ENCODE data around the gene INSIG1. TPM values are rescaled to one million over a fixed set of nuclear protein-coding genes. Genes with fewer than 3 reads are reported as not detected.

Gene INSIG1
- 82.8 TPM for total RNA-seq (2013)
- 10 to 100 TPM; 37.1 to 85.6 (median 39.6) TPM for polyA plus RNA-seq
- 180 and 185 TPM in 2 replicates for polyA minus RNA-seq
- 736 to 3,762 (median 1,097) reads per million in 11 experiments for total RNA-seq

DNA sequence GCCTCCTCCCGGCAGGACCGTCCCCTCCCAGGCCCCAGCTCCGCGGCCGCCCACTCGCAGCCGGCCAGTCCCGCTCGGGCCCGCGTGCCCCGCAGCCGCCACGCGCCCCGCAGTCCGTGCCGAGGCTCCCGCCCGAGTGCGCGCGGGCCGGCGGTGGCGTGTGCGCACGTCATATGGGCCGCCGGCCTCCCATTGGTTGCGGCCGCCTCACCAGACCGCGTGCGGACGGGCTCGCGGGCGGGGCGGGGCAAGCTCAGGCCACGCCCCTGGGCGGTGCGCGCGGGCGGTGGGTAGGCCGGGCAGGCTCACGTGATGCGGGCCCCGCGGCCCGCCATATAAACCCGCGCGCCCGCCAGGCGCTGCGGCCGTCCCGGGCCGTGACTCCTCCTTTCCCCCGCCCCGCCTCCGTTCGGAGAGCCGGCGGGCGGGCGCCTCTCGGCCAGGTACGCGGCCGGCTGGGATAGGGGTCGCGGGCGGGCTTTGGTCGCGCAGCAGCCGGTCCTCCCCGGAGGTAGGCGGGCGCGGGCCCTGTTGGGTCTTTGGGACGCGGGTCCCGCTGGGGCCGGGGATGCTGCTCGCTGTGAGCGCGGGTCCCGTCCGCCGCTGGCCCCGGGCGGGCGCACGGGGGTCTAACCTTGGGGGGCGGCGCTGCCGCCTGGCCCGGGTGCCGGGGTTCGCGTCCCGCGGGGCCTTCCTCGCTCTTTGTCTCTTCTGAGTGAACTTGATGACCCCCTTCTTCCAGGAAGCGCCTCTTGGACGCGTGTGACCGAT is at the start of gene INSIG1:
TSS of gene INSIG1 (plus strand) at position 362 of the 771 bp plus-strand sequence. CDS start at position 770, 408 bp downstream.
- Mint-ChIP-seq H3K27me3 (ENCODE audit: low read depth in 3 of 3) (peaks cover 0 to 5% (median 4%) of the 10 kb centered on the region in 3 donors), H3K4me3 (peak within 1 kb of the TSS; percentile 90 to 93), H3K36me3 (peaks cover 17 to 20% of the 10 kb centered on the region in 2 donors), H3K27ac (peak within 1 kb of the TSS; percentile 95 to 98 (median 97)), H3K4me1 (peaks cover 54% of the 10 kb centered on the region), H3K9me3 (peaks cover 0 to 2% (median 0%) of the 10 kb centered on the region in 7 donors)
- Histone ChIP-seq H3K27ac (ENCODE audit: low read depth in 1 of 2, low read length in 2 of 2) (peak within 1 kb of the TSS; percentile 84 to 94), H3K36me3 (replicated peaks in 1 of 2; ENCODE audit: control insufficient read depth in 1 of 2, insufficient read depth in 2 of 2, low read length in 2 of 2) (peaks cover 6 to 24% of the 10 kb centered on the region in 2 donors), H3K4me1 (ENCODE audit: control insufficient read depth in 1 of 2, insufficient read depth in 2 of 2, low read length in 2 of 2) (peaks cover 45 to 53% of the 10 kb centered on the region in 2 donors), H2AFZ (ENCODE audit: insufficient read depth, low read depth, low read length, poor library complexity, severe bottlenecking) (peak within 1 kb of the TSS; percentile 51), H3K27me3 (ENCODE audit: control insufficient read depth in 2 of 2, insufficient read depth in 2 of 2, low read length in 2 of 2) (no peaks in the 10 kb centered on the region), H3K9me3 (replicated peaks in 1 of 2; ENCODE audit: control insufficient read depth in 1 of 2, insufficient read depth in 1 of 2, low read length in 2 of 2) (no peaks in the 10 kb centered on the region), H3K4me2 (replicated peaks; ENCODE audit: extremely low read depth, low read length, poor library complexity, severe bottlenecking) (peak within 1 kb of the TSS; percentile 95), H3K9ac (ENCODE audit: insufficient read depth, low read length, poor library complexity, severe bottlenecking) (peak within 1 kb of the TSS; percentile 96), H4K20me1 (ENCODE audit: insufficient read depth, low read length) (peaks cover 36% of the 10 kb centered on the region), H3K79me2 (ENCODE audit: insufficient read depth, low read length) (peaks cover 32% of the 10 kb centered on the region), H3K4me3 (replicated peaks in 1 of 3; ENCODE audit: low read depth in 2 of 3, low read length in 3 of 3) (peak within 1 kb of the TSS; percentile 59 to 89 (median 68))
- intact Hi-C loops (cut with micrococcal nuclease) = loop anchor here (1.0 to 5.0 kb wide), 6 partner anchors 15 to 370 kb away; partner anchors contain the start of gene PAXIP1 (in 1 of the 2)
- peak; percentile 90 to 95 (median 94) for DNase-seq
- under 1% methylated on average over 111 of the region's 111 CpGs for WGBS (ENCODE audit: insufficient coverage)
- TF ChIP-seq, protein P1, sequence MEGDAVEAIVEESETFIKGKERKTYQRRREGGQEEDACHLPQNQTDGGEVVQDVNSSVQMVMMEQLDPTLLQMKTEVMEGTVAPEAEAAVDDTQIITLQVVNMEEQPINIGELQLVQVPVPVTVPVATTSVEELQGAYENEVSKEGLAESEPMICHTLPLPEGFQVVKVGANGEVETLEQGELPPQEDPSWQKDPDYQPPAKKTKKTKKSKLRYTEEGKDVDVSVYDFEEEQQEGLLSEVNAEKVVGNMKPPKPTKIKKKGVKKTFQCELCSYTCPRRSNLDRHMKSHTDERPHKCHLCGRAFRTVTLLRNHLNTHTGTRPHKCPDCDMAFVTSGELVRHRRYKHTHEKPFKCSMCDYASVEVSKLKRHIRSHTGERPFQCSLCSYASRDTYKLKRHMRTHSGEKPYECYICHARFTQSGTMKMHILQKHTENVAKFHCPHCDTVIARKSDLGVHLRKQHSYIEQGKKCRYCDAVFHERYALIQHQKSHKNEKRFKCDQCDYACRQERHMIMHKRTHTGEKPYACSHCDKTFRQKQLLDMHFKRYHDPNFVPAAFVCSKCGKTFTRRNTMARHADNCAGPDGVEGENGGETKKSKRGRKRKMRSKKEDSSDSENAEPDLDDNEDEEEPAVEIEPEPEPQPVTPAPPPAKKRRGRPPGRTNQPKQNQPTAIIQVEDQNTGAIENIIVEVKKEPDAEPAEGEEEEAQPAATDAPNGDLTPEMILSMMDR (IDR thresholded peaks at IDR 0.05) = no peak

GRCh38 chr7:155248366-155248756 is 49.3 kb upstream of the INSIG1 start:
- no peaks in the 10 kb centered on the region for H4K20me1 ChIP-seq (ENCODE audit: insufficient read depth, low read length)
- no peaks in the 10 kb centered on the region for H3K4me1 ChIP-seq (ENCODE audit: control insufficient read depth in 1 of 2, insufficient read depth in 2 of 2, low read length in 2 of 2)
- no peak overlapping the region for H2AFZ ChIP-seq (ENCODE audit: insufficient read depth, low read depth, low read length, poor library complexity, severe bottlenecking)
- H3K4me3 ChIP-seq (replicated peaks in 1 of 3; ENCODE audit: low read depth in 2 of 3, low read length in 3 of 3) = no peak overlapping the region
- H3K9me3 Mint-ChIP-seq = peaks cover 9 to 20% (median 12%) of the 10 kb centered on the region in 7 donors
- intact Hi-C loops (cut with micrococcal nuclease) = no loop called here
- no peak overlapping the region for H3K4me2 ChIP-seq (replicated peaks; ENCODE audit: extremely low read depth, low read length, poor library complexity, severe bottlenecking)
- no peaks in the 10 kb centered on the region for H3K36me3 ChIP-seq (replicated peaks in 1 of 2; ENCODE audit: control insufficient read depth in 1 of 2, insufficient read depth in 2 of 2, low read length in 2 of 2)
- H3K4me3 Mint-ChIP-seq = no peak overlapping the region
- WGBS (ENCODE audit: insufficient coverage) = 85% methylated on average over 8 of the region's 10 CpGs
- H3K36me3 Mint-ChIP-seq = no peaks in the 10 kb centered on the region
- H3K9ac ChIP-seq (ENCODE audit: insufficient read depth, low read length, poor library complexity, severe bottlenecking) = no peak overlapping the region
- H3K4me1 Mint-ChIP-seq = no peaks in the 10 kb centered on the region
- TF ChIP-seq, protein P1 (IDR thresholded peaks at IDR 0.05) = no peak
- no peaks in the 10 kb centered on the region for H3K79me2 ChIP-seq (ENCODE audit: insufficient read depth, low read length)
- no peak for DNase-seq
- peaks cover 9 to 17% of the 10 kb centered on the region in 2 donors for H3K9me3 ChIP-seq (replicated peaks in 1 of 2; ENCODE audit: control insufficient read depth in 1 of 2, insufficient read depth in 1 of 2, low read length in 2 of 2)
- H3K27ac Mint-ChIP-seq = no peak overlapping the region
- no peaks in the 10 kb centered on the region for H3K27me3 ChIP-seq (ENCODE audit: control insufficient read depth in 2 of 2, insufficient read depth in 2 of 2, low read length in 2 of 2)
- H3K27ac ChIP-seq (ENCODE audit: low read depth in 1 of 2, low read length in 2 of 2) = no peak overlapping the region
- peaks cover 3 to 11% (median 7%) of the 10 kb centered on the region in 3 donors for H3K27me3 Mint-ChIP-seq (ENCODE audit: low read depth in 3 of 3)

Data from CD14-positive monocyte (primary cell).